Stimulated activated effector memory CD8-positive, alpha-beta T cell treated with anti-CD3 and anti-CD28 coated beads, Interleukin-12 subunit alpha, Interleukin-12 subunit beta, amount 100 ng/mL, for 72 hours (primary cell): ENCODE measurements around the gene AGL.
"Not testable (repeated sequence)": the region's sequence is repeated elsewhere in the genome, so short reads cannot be mapped to it uniquely, and the experiment has no call there.

Source experiments
- ATAC-seq: fragments of 150-1000 bp; cut with Tn5 transposase; 2 replicates; pipeline ENCODE4 v1.10.0; 2021
- DNase-seq, 2 donors: peaks; one replicate each; pipeline ENCODE4 v3.0.0; 2021 to 2022; ENCODE audit warnings: low spot score in 2 of 2
- H3K27ac Mint-ChIP-seq: one replicate; pipeline ENCODE4 v1.8.0; 2022; ENCODE audit warnings: mild to moderate bottlenecking, mixed read lengths
- H3K36me3 Mint-ChIP-seq: one replicate; pipeline ENCODE4 v1.8.0; 2022; ENCODE audit warnings: mild to moderate bottlenecking, mixed read lengths
- H3K4me1 Mint-ChIP-seq: one replicate; pipeline ENCODE4 v1.8.0; 2022; ENCODE audit warnings: mixed read lengths
- H3K4me3 Mint-ChIP-seq: one replicate; pipeline ENCODE4 v1.8.0; 2022; ENCODE audit warnings: mild to moderate bottlenecking, mixed read lengths
- H3K9me3 Mint-ChIP-seq: one replicate; pipeline ENCODE4 v1.8.0; 2022; ENCODE audit warnings: mixed read lengths

Gene AGL

GRCh38 chr1:99836171-99837103, 13.7 kb upstream of the AGL start:
- not testable (repeated sequence) for H3K36me3 Mint-ChIP-seq, H3K4me1 Mint-ChIP-seq, ATAC-seq, H3K4me3 Mint-ChIP-seq, H3K27ac Mint-ChIP-seq, H3K9me3 Mint-ChIP-seq, DNase-seq

- not testable (repeated sequence) for H3K9me3 Mint-ChIP-seq, DNase-seq, H3K4me1 Mint-ChIP-seq, H3K4me3 Mint-ChIP-seq, H3K27ac Mint-ChIP-seq, H3K36me3 Mint-ChIP-seq, ATAC-seq
These were observed 9.8 kb upstream of the AGL start for GRCh38 chr1:99840353-99840752.

GRCh38 chr1:99843760-99844159, 6.4 kb upstream of the AGL start:
- H3K9me3 Mint-ChIP-seq, result peaks cover 3% of the 10 kb centered on the region
- no peaks in the 10 kb centered on the region for H3K36me3 Mint-ChIP-seq
- H3K27ac Mint-ChIP-seq, result no peak overlapping the region
- DNase-seq (no peak), ATAC-seq (no peak)
- H3K4me1 Mint-ChIP-seq, result no peaks in the 10 kb centered on the region
- H3K4me3 Mint-ChIP-seq, result no peak overlapping the region

- H3K36me3 Mint-ChIP-seq, H3K4me1 Mint-ChIP-seq, H3K9me3 Mint-ChIP-seq, H3K4me3 Mint-ChIP-seq, ATAC-seq, DNase-seq, H3K27ac Mint-ChIP-seq: not testable (repeated sequence)
These were observed 5.0 kb upstream of the AGL start for GRCh38 chr1:99845201-99845600.

DNA sequence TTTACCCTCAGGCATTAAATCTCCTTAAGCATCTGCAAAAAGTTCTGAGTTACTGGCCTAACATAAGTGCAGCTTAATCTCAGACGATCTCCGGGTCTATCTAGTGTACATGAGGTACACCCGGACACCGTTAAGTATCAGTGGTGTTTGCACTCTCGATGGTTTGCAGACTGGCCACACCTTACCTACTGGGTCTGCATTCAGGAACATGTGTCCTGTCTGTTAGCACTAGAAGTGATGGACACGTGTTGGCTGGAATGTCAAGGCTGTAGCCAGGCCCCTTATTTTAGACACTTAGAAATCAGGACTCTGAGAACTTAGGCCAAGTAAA, 783 bp upstream of the AGL start:
- peaks cover 19% of the 10 kb centered on the region for H3K4me1 Mint-ChIP-seq
- H3K9me3 Mint-ChIP-seq, result no peaks in the 10 kb centered on the region
- ATAC-seq (no peak), DNase-seq (peak in 1 of 2 donors; percentile 58)
- peaks cover 20% of the 10 kb centered on the region for H3K36me3 Mint-ChIP-seq
- peak overlapping the region; percentile 94 for H3K27ac Mint-ChIP-seq
- H3K4me3 Mint-ChIP-seq, result peak overlapping the region; percentile 91

GRCh38 chr1:99850459-99851291, 514 bp downstream of the AGL start:
- peaks cover 19% of the 10 kb centered on the region for H3K4me1 Mint-ChIP-seq
- no peak for ATAC-seq
- peak overlapping the region; percentile 91 for H3K4me3 Mint-ChIP-seq
- no peaks in the 10 kb centered on the region for H3K9me3 Mint-ChIP-seq
- H3K36me3 Mint-ChIP-seq, result peaks cover 32% of the 10 kb centered on the region
- DNase-seq, result no peak
- peak overlapping the region; percentile 94 for H3K27ac Mint-ChIP-seq

DNA sequence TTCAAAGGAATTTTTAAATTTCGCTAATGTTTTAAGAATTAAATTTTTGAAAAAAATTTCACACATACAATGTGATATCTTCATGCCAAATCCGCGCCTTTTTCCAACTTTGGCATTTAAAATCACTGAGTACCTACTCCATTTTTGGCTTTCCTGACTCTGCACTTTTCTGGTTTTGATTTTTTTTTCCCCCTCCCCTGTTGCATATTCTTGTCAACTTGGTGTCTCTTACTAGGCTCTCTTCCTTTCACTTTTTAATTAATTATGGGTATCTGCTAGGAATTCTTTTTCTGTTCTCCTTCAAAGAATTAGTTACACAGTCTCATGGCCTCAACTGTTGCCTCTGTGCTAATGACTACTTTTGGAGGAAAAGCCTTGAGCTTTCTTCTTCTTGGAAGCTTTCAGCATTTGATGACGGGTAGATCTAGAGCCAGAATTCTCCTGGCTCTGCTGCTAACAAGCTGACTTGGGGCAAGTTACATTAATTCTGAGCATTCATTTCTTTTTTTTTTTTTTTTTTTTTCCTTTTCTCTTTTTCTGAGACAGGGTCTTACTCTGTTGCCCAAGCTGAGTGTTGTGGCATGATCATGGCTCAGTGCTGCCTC, 1.8 kb downstream of the AGL start:
- Mint-ChIP-seq H3K9me3 (no peaks in the 10 kb centered on the region), H3K36me3 (peaks cover 32% of the 10 kb centered on the region), H3K4me3 (peak overlapping the region; percentile 9), H3K4me1 (peaks cover 19% of the 10 kb centered on the region), H3K27ac (no peak overlapping the region)
- no peak for ATAC-seq
- no peak for DNase-seq

- Mint-ChIP-seq H3K36me3 (peaks cover 32% of the 10 kb centered on the region), H3K9me3 (no peaks in the 10 kb centered on the region), H3K4me3 (no peak overlapping the region), H3K4me1 (peaks cover 19% of the 10 kb centered on the region), H3K27ac (no peak overlapping the region)
- no peak for DNase-seq
- ATAC-seq, result no peak
These were observed 2.5 kb downstream of the AGL start for GRCh38 chr1:99852648-99853047.

GRCh38 chr1:99855914-99856450, 5.8 kb downstream of the AGL start:
- Mint-ChIP-seq H3K4me3 (no peak overlapping the region), H3K9me3 (no peaks in the 10 kb centered on the region), H3K36me3 (peaks cover 22% of the 10 kb centered on the region), H3K27ac (no peak overlapping the region), H3K4me1 (peaks cover 13% of the 10 kb centered on the region)
- no peak for DNase-seq
- ATAC-seq, result no peak

- ATAC-seq, H3K27ac Mint-ChIP-seq, DNase-seq, H3K4me1 Mint-ChIP-seq, H3K4me3 Mint-ChIP-seq, H3K9me3 Mint-ChIP-seq: not testable (repeated sequence)
- H3K36me3 Mint-ChIP-seq, result peaks cover 27% of the 10 kb centered on the region
These were observed 6.9 kb downstream of the AGL start for GRCh38 chr1:99857041-99857440.

- H3K27ac Mint-ChIP-seq, result no peak overlapping the region
- peaks cover 2% of the 10 kb centered on the region for H3K4me1 Mint-ChIP-seq
- DNase-seq (no peak), ATAC-seq (no peak)
- peaks cover 39% of the 10 kb centered on the region for H3K36me3 Mint-ChIP-seq
- H3K9me3 Mint-ChIP-seq, result no peaks in the 10 kb centered on the region
- H3K4me3 Mint-ChIP-seq, result no peak overlapping the region
These were observed 8.1 kb downstream of the AGL start for GRCh38 chr1:99858286-99858685.

DNA sequence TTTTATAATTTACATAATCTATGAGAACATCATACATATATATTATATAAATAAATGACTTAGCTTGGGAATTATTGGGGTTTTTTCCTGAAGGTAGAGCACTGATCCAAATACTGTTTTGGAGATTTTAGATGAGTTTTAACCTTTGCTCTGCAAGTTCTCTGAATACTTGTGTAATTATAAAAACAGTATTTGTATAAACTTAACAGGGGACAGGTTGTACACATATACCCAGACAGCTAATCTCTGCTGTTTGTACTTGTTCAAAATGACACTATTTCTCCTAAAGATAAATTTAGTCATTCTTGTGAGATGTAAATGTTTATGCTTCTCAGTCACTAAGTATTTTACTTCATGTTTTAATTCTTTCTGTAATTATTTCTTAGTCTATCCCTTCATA, 8.7 kb downstream of the AGL start:
- Mint-ChIP-seq H3K4me3 (no peak overlapping the region), H3K27ac (no peak overlapping the region), H3K36me3 (peaks cover 42% of the 10 kb centered on the region), H3K9me3 (no peaks in the 10 kb centered on the region), H3K4me1 (no peaks in the 10 kb centered on the region)
- DNase-seq, result no peak
- ATAC-seq, result no peak

DNA sequence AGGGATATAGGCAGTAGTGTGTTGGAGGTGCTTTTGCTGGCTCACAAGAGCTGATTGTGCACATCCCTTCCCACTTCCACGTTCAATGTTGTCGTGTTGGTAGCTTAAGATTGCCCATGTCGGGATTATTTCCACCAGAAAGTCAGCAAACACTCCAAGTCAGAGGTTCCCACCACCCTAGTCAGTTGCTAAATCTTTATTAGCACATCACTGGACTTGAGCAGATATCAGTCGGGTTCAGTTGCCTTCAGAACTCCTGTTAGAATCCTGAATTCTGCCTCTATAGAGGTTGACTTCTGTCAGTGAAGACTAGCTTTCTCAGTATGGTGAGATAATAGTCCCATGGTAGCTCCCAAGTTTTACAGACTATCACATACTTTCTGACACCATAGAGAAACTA, 10.5 kb downstream of the AGL start:
- ATAC-seq, result no peak
- DNase-seq, result no peak
- Mint-ChIP-seq H3K9me3 (no peaks in the 10 kb centered on the region), H3K36me3 (peaks cover 34% of the 10 kb centered on the region), H3K4me3 (no peak overlapping the region), H3K4me1 (no peaks in the 10 kb centered on the region), H3K27ac (no peak overlapping the region)

- ATAC-seq (no peak), DNase-seq (no peak)
- Mint-ChIP-seq H3K9me3 (no peaks in the 10 kb centered on the region), H3K27ac (no peak overlapping the region), H3K4me3 (no peak overlapping the region), H3K36me3 (peaks cover 31% of the 10 kb centered on the region), H3K4me1 (no peaks in the 10 kb centered on the region)
These were observed 17.5 kb downstream of the AGL start for GRCh38 chr1:99867682-99868081.

- ATAC-seq (no peak), DNase-seq (no peak)
- H3K9me3 Mint-ChIP-seq, result no peaks in the 10 kb centered on the region
- H3K4me3 Mint-ChIP-seq, result no peak overlapping the region
- no peak overlapping the region for H3K27ac Mint-ChIP-seq
- H3K4me1 Mint-ChIP-seq, result no peaks in the 10 kb centered on the region
- H3K36me3 Mint-ChIP-seq, result peaks cover 14% of the 10 kb centered on the region
These were observed 19.1 kb downstream of the AGL start for GRCh38 chr1:99869304-99869703.
